Ishikawa (cell line): ENCODE measurements around the gene SVBP.

Experiments used
- CEBPB ChIP-seq: IDR thresholded peaks from 2 replicates; pipeline ENCODE4 v1.6.1; 2012
- CREB1 ChIP-seq: IDR thresholded peaks from 2 replicates; pipeline ENCODE4 v1.6.1; 2012; ENCODE audit warnings: low read depth
- EGR1 ChIP-seq: IDR thresholded peaks from 2 replicates; pipeline ENCODE4 v1.6.1; 2012
- EP300 ChIP-seq: IDR thresholded peaks from 2 replicates; pipeline ENCODE4 v1.6.1; 2012; ENCODE audit warnings: borderline replicate concordance
- FOXM1 ChIP-seq: IDR thresholded peaks from 2 replicates; pipeline ENCODE4 v1.6.1; 2012; ENCODE audit warnings: low read depth, borderline replicate concordance
- MAX ChIP-seq: IDR thresholded peaks from 2 replicates; pipeline ENCODE4 v1.6.1; 2012
- NFIC ChIP-seq: IDR thresholded peaks from 2 replicates; pipeline ENCODE4 v1.6.1; 2012
- RAD21 ChIP-seq: IDR thresholded peaks from 2 replicates; pipeline ENCODE4 v1.6.1; 2012; ENCODE audit warnings: low read depth
- REST ChIP-seq: IDR thresholded peaks from 2 replicates; pipeline ENCODE4 v1.6.1; 2012; ENCODE audit warnings: low read depth, mild to moderate bottlenecking
- TAF1 ChIP-seq: IDR thresholded peaks from 2 replicates; pipeline ENCODE4 v1.6.1; 2012; ENCODE audit warnings: low read depth, mild to moderate bottlenecking
- TCF12 ChIP-seq: IDR thresholded peaks from 2 replicates; pipeline ENCODE4 v1.6.1; 2012; ENCODE audit warnings: low read depth
- TEAD4 ChIP-seq: IDR thresholded peaks from 2 replicates; pipeline ENCODE4 v1.6.1; 2012
- USF1 ChIP-seq: IDR thresholded peaks from 2 replicates; pipeline ENCODE4 v1.6.1; 2012
- YY1 ChIP-seq: IDR thresholded peaks from 2 replicates; pipeline ENCODE4 v1.6.1; 2012; ENCODE audit warnings: low read depth
- ZBTB7A ChIP-seq: IDR thresholded peaks from 2 replicates; pipeline ENCODE4 v1.6.1; 2012; ENCODE audit warnings: low read depth

SVBP gene

GRCh38 chr1:42783092-42783491 lies 34.1 kb downstream of the SVBP start:
- TF ChIP-seq CEBPB (no peak), EGR1 (no peak), EP300 (no peak), REST (no peak), CREB1 (no peak)

- TF ChIP-seq ZBTB7A = no peak
- no peak for TF ChIP-seq YY1
- TF ChIP-seq TCF12 = no peak
- no peak for TF ChIP-seq NFIC
- no peak for TF ChIP-seq TEAD4
- TF ChIP-seq EP300 = no peak
- TF ChIP-seq USF1 = no peak
- no peak for TF ChIP-seq MAX
- no peak for TF ChIP-seq TAF1
- TF ChIP-seq CREB1 = no peak
- no peak for TF ChIP-seq RAD21
- no peak for TF ChIP-seq REST
- TF ChIP-seq CEBPB = no peak
- TF ChIP-seq FOXM1 = no peak
- no peak for TF ChIP-seq EGR1
Measured at GRCh38 chr1:42780176-42780575, 37.0 kb downstream of the SVBP start.

- TF ChIP-seq TEAD4 (no peak), MAX (no peak), ZBTB7A (no peak), NFIC (no peak), EP300 (no peak), TAF1 (no peak), EGR1 (no peak), FOXM1 (no peak), USF1 (no peak), YY1 (no peak), CREB1 (no peak), CEBPB (no peak), RAD21 (no peak), REST (no peak)
Measured at GRCh38 chr1:42779725-42780124, 37.5 kb downstream of the SVBP start.

GRCh38 chr1:42777852-42778251 lies 39.3 kb downstream of the SVBP start:
- TF ChIP-seq TCF12 (no peak), RAD21 (peak; percentile 77), REST (no peak)
